Measurements from ENCODE around the gene POC1B. TPM values are rescaled to one million over a fixed set of nuclear protein-coding genes. Genes with fewer than 3 reads are reported as not detected.

POC1B gene
- total RNA-seq, 1 donor from 2014 or later, result 5.7 TPM

GRCh38 chr12:89392391-89392790 is 133.5 kb downstream of the POC1B start:
- Mint-ChIP-seq H3K36me3 (ENCODE audit: unreplicated experiment) (no peaks in the 10 kb centered on the region), H3K4me3 (ENCODE audit: unreplicated experiment) (no peak overlapping the region), H3K4me1 (ENCODE audit: low read depth, unreplicated experiment) (no peaks in the 10 kb centered on the region), H3K9me3 (ENCODE audit: unreplicated experiment) (peaks cover 2% of the 10 kb centered on the region), H3K27ac (ENCODE audit: unreplicated experiment) (no peak overlapping the region), H3K27me3 (ENCODE audit: unreplicated experiment) (peaks cover 4% of the 10 kb centered on the region)
- no peak for DNase-seq
- no peak for TF ChIP-seq CTCF (IDR thresholded peaks at IDR 0.05; ENCODE audit: partially characterized antibody, unreplicated experiment)

GRCh38 chr12:89391726-89392336 is 134.0 kb downstream of the POC1B start:
- H3K27me3 Mint-ChIP-seq (ENCODE audit: unreplicated experiment), result peaks cover 4% of the 10 kb centered on the region
- no peak overlapping the region for H3K27ac Mint-ChIP-seq (ENCODE audit: unreplicated experiment)
- H3K4me1 Mint-ChIP-seq (ENCODE audit: low read depth, unreplicated experiment), result peaks cover under 1% of the 10 kb centered on the region
- peaks cover 2% of the 10 kb centered on the region for H3K9me3 Mint-ChIP-seq (ENCODE audit: unreplicated experiment)
- no peak for DNase-seq
- H3K4me3 Mint-ChIP-seq (ENCODE audit: unreplicated experiment), result no peak overlapping the region
- no peaks in the 10 kb centered on the region for H3K36me3 Mint-ChIP-seq (ENCODE audit: unreplicated experiment)
- no peak for TF ChIP-seq CTCF (IDR thresholded peaks at IDR 0.05; ENCODE audit: partially characterized antibody, unreplicated experiment)

- Mint-ChIP-seq H3K27me3 (ENCODE audit: unreplicated experiment) (peaks cover 4% of the 10 kb centered on the region), H3K9me3 (ENCODE audit: unreplicated experiment) (peaks cover 2% of the 10 kb centered on the region), H3K4me1 (ENCODE audit: low read depth, unreplicated experiment) (peaks cover 2% of the 10 kb centered on the region), H3K4me3 (ENCODE audit: unreplicated experiment) (no peak overlapping the region), H3K36me3 (ENCODE audit: unreplicated experiment) (no peaks in the 10 kb centered on the region), H3K27ac (ENCODE audit: unreplicated experiment) (no peak overlapping the region)
- no peak for DNase-seq
- TF ChIP-seq CTCF (IDR thresholded peaks at IDR 0.05; ENCODE audit: partially characterized antibody, unreplicated experiment), result no peak
These were observed 134.8 kb downstream of the POC1B start for GRCh38 chr12:89390802-89391673.

GRCh38 chr12:89389755-89390661 is 135.8 kb downstream of the POC1B start:
- Mint-ChIP-seq H3K4me3 (ENCODE audit: unreplicated experiment) (no peak overlapping the region), H3K9me3 (ENCODE audit: unreplicated experiment) (peaks cover 2% of the 10 kb centered on the region), H3K27ac (ENCODE audit: unreplicated experiment) (no peak overlapping the region), H3K36me3 (ENCODE audit: unreplicated experiment) (no peaks in the 10 kb centered on the region), H3K27me3 (ENCODE audit: unreplicated experiment) (peaks cover 4% of the 10 kb centered on the region), H3K4me1 (ENCODE audit: low read depth, unreplicated experiment) (peaks cover 2% of the 10 kb centered on the region)
- DNase-seq, result no peak
- no peak for TF ChIP-seq CTCF (IDR thresholded peaks at IDR 0.05; ENCODE audit: partially characterized antibody, unreplicated experiment)

Measured in glutamatergic neuron (in vitro differentiated cells).